ENCODE measurements around the gene AGBL4.

- TF ChIP-seq EZH2 (IDR thresholded peaks at IDR 0.05; ENCODE audit: insufficient read depth, poor library complexity, severe bottlenecking) = no peak
- no peak for TF ChIP-seq EZH2phosphoT487 (IDR thresholded peaks at IDR 0.05; ENCODE audit: insufficient read depth, low read depth)
Observed at GRCh38 chr1:48596046-48596445, 1427.7 kb downstream of the AGBL4 start.

All from GM23248 (cell line).